ENCODE results near the gene GDF7. TPM values are rescaled to one million over a fixed set of nuclear protein-coding genes. Genes with fewer than 3 reads are reported as not detected.
"Not testable (repeated sequence)": the region's sequence is repeated elsewhere in the genome, so short reads cannot be mapped to it uniquely, and the experiment has no call there.

The GDF7 gene
- total RNA-seq, 2 experiments from 2014 or later = 0.06 TPM

DNA sequence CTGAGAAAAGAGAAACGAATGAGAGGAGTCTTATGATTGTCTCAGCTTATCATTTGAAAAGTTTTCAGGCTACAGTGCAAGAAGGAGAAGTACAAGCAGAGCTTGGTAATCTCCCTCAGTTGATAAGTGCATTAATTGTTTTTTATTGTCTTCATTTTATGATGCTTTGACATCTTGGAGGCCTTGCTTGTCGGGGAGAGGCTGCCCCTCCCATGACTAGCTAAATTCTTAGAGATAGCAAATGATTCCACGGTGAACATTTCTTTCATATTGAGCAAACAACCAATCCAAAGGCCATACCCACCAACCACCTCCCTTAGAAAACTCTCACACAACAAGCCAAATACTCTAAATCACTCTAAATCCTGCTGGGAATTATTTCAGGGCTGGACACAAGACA, 39.8 kb downstream of the GDF7 start:
- BruUV-seq (replicated peaks) = no TSS peak
- Histone ChIP-seq H3K9me2 (ENCODE audit: insufficient read depth, low read length) (no peaks in the 10 kb centered on the region), H2AFZ (ENCODE audit: low read length) (no peak overlapping the region), H3K4me2 (ENCODE audit: low read length) (no peak overlapping the region), H3K36me3 (ENCODE audit: insufficient read depth, low read length) (peaks cover 5% of the 10 kb centered on the region; the same call in 1 of the 2 replicates), H4K20me1 (ENCODE audit: insufficient read depth, low read length) (no peaks in the 10 kb centered on the region), H3K4me1 (ENCODE audit: insufficient read depth, low read length, poor library complexity, severe bottlenecking) (peaks cover 17% of the 10 kb centered on the region), H3K9me3 (ENCODE audit: low read length) (no peaks in the 10 kb centered on the region; the same call in 1 of the 2 replicates), H3K79me2 (ENCODE audit: insufficient read depth, low read depth, low read length) (0 out of 2 replicates have a peak, but pooled peaks cover 3% of the 10 kb centered on the region), H3K4me3 (ENCODE audit: low read depth, low read length, poor library complexity, severe bottlenecking) (no peak overlapping the region), H3K27ac (ENCODE audit: low read depth, low read length, poor library complexity, severe bottlenecking) (no peak overlapping the region)
- ChIA-PET POLR2A (interaction anchor here (0.6 to 2.5 kb wide), 8 partner anchors 14 to 636 kb away, joined by 3 to 8 read pairs (median 3); no protein-coding TSS in a partner anchor), CTCF (ENCODE audit: unreplicated experiment) (interaction anchor here (1.2 kb wide), 1 partner anchor 30 kb away, joined by 4 read pairs; no protein-coding TSS in a partner anchor)
- no peak for TF ChIP-seq EZH2phosphoT487 (IDR thresholded peaks at IDR 0.05; ENCODE audit: borderline replicate concordance, low read depth, low read length)
- TF ChIP-seq, protein P1, sequence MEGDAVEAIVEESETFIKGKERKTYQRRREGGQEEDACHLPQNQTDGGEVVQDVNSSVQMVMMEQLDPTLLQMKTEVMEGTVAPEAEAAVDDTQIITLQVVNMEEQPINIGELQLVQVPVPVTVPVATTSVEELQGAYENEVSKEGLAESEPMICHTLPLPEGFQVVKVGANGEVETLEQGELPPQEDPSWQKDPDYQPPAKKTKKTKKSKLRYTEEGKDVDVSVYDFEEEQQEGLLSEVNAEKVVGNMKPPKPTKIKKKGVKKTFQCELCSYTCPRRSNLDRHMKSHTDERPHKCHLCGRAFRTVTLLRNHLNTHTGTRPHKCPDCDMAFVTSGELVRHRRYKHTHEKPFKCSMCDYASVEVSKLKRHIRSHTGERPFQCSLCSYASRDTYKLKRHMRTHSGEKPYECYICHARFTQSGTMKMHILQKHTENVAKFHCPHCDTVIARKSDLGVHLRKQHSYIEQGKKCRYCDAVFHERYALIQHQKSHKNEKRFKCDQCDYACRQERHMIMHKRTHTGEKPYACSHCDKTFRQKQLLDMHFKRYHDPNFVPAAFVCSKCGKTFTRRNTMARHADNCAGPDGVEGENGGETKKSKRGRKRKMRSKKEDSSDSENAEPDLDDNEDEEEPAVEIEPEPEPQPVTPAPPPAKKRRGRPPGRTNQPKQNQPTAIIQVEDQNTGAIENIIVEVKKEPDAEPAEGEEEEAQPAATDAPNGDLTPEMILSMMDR (conservative IDR thresholded peaks at IDR 0.05; ENCODE audit: low read length) = no peak
- DNase-seq (ENCODE audit: low spot score) = no peak
- intact Hi-C loops (cut with micrococcal nuclease; ENCODE audit: unreplicated experiment) = no loop called here

- BruUV-seq (replicated peaks) = no TSS peak
- no peak overlapping the region for H3K4me2 ChIP-seq (ENCODE audit: low read length)
- 0 out of 2 replicates have a peak, but pooled peaks cover 3% of the 10 kb centered on the region for H3K79me2 ChIP-seq (ENCODE audit: insufficient read depth, low read depth, low read length)
- H4K20me1 ChIP-seq (ENCODE audit: insufficient read depth, low read length) = no peaks in the 10 kb centered on the region
- H3K36me3 ChIP-seq (ENCODE audit: insufficient read depth, low read length) = peaks cover 5% of the 10 kb centered on the region; the same call in 1 of the 2 replicates
- peaks cover 17% of the 10 kb centered on the region for H3K4me1 ChIP-seq (ENCODE audit: insufficient read depth, low read length, poor library complexity, severe bottlenecking)
- no peak overlapping the region for H3K27ac ChIP-seq (ENCODE audit: low read depth, low read length, poor library complexity, severe bottlenecking)
- TF ChIP-seq, protein P1 (conservative IDR thresholded peaks at IDR 0.05; ENCODE audit: low read length) = no peak
- no peak for TF ChIP-seq EZH2phosphoT487 (IDR thresholded peaks at IDR 0.05; ENCODE audit: borderline replicate concordance, low read depth, low read length)
- H3K4me3 ChIP-seq (ENCODE audit: low read depth, low read length, poor library complexity, severe bottlenecking) = no peak overlapping the region
- H3K9me3 ChIP-seq (ENCODE audit: low read length) = no peaks in the 10 kb centered on the region; the same call in 1 of the 2 replicates
- H3K9me2 ChIP-seq (ENCODE audit: insufficient read depth, low read length) = no peaks in the 10 kb centered on the region
- intact Hi-C loops (cut with micrococcal nuclease; ENCODE audit: unreplicated experiment) = no loop called here
- ChIA-PET CTCF (ENCODE audit: unreplicated experiment) (interaction anchor here (1.2 kb wide), 1 partner anchor 30 kb away, joined by 4 read pairs; no protein-coding TSS in a partner anchor), POLR2A (interaction anchor here (0.7 to 1.1 kb wide), 4 partner anchors 9 to 53 kb away, joined by 3 to 6 read pairs (median 3); no protein-coding TSS in a partner anchor)
- DNase-seq (ENCODE audit: low spot score) = no peak
- H2AFZ ChIP-seq (ENCODE audit: low read length) = no peak overlapping the region
Observed at GRCh38 chr2:20707601-20708000, 40.7 kb downstream of the GDF7 start.

GRCh38 chr2:20711641-20712040, 44.7 kb downstream of the GDF7 start:
- H4K20me1 ChIP-seq (ENCODE audit: insufficient read depth, low read length); H2AFZ ChIP-seq (ENCODE audit: low read length); CTCF ChIA-PET (ENCODE audit: unreplicated experiment); DNase-seq (ENCODE audit: low spot score); BruUV-seq (replicated peaks); H3K36me3 ChIP-seq (ENCODE audit: insufficient read depth, low read length); H3K79me2 ChIP-seq (ENCODE audit: insufficient read depth, low read depth, low read length); H3K9me2 ChIP-seq (ENCODE audit: insufficient read depth, low read length); H3K27ac ChIP-seq (ENCODE audit: low read depth, low read length, poor library complexity, severe bottlenecking); H3K4me2 ChIP-seq (ENCODE audit: low read length); H3K4me3 ChIP-seq (ENCODE audit: low read depth, low read length, poor library complexity, severe bottlenecking); H3K9me3 ChIP-seq (ENCODE audit: low read length); intact Hi-C loops (cut with micrococcal nuclease; ENCODE audit: unreplicated experiment); H3K4me1 ChIP-seq (ENCODE audit: insufficient read depth, low read length, poor library complexity, severe bottlenecking): not testable (repeated sequence)
- POLR2A ChIA-PET = interaction anchor here (1.4 kb wide), 1 partner anchor 15 kb away, joined by 3 read pairs; no protein-coding TSS in a partner anchor

- H3K27ac ChIP-seq (ENCODE audit: low read depth, low read length, poor library complexity, severe bottlenecking); H4K20me1 ChIP-seq (ENCODE audit: insufficient read depth, low read length); H3K4me2 ChIP-seq (ENCODE audit: low read length); BruUV-seq (replicated peaks); H3K36me3 ChIP-seq (ENCODE audit: insufficient read depth, low read length); intact Hi-C loops (cut with micrococcal nuclease; ENCODE audit: unreplicated experiment); H3K9me3 ChIP-seq (ENCODE audit: low read length); H3K4me3 ChIP-seq (ENCODE audit: low read depth, low read length, poor library complexity, severe bottlenecking); H3K9me2 ChIP-seq (ENCODE audit: insufficient read depth, low read length); CTCF ChIA-PET (ENCODE audit: unreplicated experiment); H2AFZ ChIP-seq (ENCODE audit: low read length); H3K4me1 ChIP-seq (ENCODE audit: insufficient read depth, low read length, poor library complexity, severe bottlenecking); H3K79me2 ChIP-seq (ENCODE audit: insufficient read depth, low read depth, low read length); DNase-seq (ENCODE audit: low spot score): not testable (repeated sequence)
- POLR2A ChIA-PET = interaction anchor here (0.6 kb wide), 1 partner anchor 248 kb away, joined by 3 read pairs; no protein-coding TSS in a partner anchor
Observed at GRCh38 chr2:20713585-20713984, 46.6 kb downstream of the GDF7 start.

DNA sequence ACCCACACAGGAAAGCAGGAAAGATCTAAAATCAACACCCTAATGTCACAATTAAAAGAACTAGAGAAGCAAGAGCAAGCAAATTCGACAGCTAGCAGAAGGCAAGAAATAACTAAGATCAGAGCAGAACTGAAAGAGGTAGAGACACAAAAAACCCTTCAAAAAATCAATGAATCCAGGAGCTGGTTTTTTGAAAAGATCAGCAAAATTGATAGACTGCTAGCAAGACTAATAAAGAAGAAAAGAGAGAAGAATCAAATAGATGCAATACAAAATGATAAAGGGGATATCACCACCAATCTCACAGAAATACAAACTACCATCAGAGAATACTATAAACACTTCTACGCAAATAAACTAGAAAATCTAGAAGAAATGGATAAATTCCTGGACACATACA, 47.5 kb downstream of the GDF7 start:
- H3K4me2 ChIP-seq (ENCODE audit: low read length); H3K79me2 ChIP-seq (ENCODE audit: insufficient read depth, low read depth, low read length); H4K20me1 ChIP-seq (ENCODE audit: insufficient read depth, low read length); H2AFZ ChIP-seq (ENCODE audit: low read length); POLR2A ChIA-PET; CTCF ChIA-PET (ENCODE audit: unreplicated experiment); H3K27ac ChIP-seq (ENCODE audit: low read depth, low read length, poor library complexity, severe bottlenecking); H3K9me3 ChIP-seq (ENCODE audit: low read length); H3K9me2 ChIP-seq (ENCODE audit: insufficient read depth, low read length); DNase-seq (ENCODE audit: low spot score); H3K36me3 ChIP-seq (ENCODE audit: insufficient read depth, low read length); BruUV-seq (replicated peaks); H3K4me1 ChIP-seq (ENCODE audit: insufficient read depth, low read length, poor library complexity, severe bottlenecking); intact Hi-C loops (cut with micrococcal nuclease; ENCODE audit: unreplicated experiment); H3K4me3 ChIP-seq (ENCODE audit: low read depth, low read length, poor library complexity, severe bottlenecking): not testable (repeated sequence)

All from OCI-LY7 (cell line).